Measurements from ENCODE around the gene LSM12.

DNA sequence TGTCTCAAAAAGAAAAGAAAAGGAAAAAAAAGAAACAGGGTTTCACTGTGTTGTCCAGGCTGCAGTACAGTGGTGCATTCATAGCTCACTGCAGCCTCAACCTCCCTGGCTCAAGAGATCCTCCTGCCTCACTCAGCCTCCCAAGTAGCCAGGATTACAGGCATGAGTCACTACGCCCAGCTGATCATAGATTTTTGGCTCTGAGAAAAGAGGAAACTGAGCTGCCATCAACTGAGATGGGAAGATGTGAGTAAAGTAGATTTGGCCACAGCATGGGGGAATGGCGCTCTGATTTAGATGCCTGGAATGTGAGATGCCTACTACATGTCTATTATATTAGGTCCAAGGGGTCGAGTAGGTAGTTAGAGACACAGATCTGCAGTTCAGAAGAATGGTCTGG lies 67.9 kb downstream of the LSM12 start:
- TF ChIP-seq, protein P1, sequence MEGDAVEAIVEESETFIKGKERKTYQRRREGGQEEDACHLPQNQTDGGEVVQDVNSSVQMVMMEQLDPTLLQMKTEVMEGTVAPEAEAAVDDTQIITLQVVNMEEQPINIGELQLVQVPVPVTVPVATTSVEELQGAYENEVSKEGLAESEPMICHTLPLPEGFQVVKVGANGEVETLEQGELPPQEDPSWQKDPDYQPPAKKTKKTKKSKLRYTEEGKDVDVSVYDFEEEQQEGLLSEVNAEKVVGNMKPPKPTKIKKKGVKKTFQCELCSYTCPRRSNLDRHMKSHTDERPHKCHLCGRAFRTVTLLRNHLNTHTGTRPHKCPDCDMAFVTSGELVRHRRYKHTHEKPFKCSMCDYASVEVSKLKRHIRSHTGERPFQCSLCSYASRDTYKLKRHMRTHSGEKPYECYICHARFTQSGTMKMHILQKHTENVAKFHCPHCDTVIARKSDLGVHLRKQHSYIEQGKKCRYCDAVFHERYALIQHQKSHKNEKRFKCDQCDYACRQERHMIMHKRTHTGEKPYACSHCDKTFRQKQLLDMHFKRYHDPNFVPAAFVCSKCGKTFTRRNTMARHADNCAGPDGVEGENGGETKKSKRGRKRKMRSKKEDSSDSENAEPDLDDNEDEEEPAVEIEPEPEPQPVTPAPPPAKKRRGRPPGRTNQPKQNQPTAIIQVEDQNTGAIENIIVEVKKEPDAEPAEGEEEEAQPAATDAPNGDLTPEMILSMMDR (IDR thresholded peaks at IDR 0.05; ENCODE audit: low read length) = no peak
- no peak for TF ChIP-seq EZH2 (IDR thresholded peaks at IDR 0.05; ENCODE audit: borderline replicate concordance, low read length)

Measured in OCI-LY1 (cell line).